ENCODE data around the gene C5orf15.

- TF ChIP-seq CREB5 (CRISPR knock-in tag; IDR thresholded peaks at IDR 0.05; ENCODE audit: low read depth) (no peak), TCF4 (CRISPR knock-in tag; IDR thresholded peaks at IDR 0.05; ENCODE audit: borderline replicate concordance) (no peak), ESRRG (CRISPR knock-in tag; IDR thresholded peaks at IDR 0.05) (no peak), ZC3H10 (CRISPR knock-in tag; IDR thresholded peaks at IDR 0.05) (no peak), ARNTL (CRISPR knock-in tag; IDR thresholded peaks at IDR 0.05; ENCODE audit: borderline replicate concordance, low read depth) (no peak), PATZ1 (CRISPR knock-in tag; IDR thresholded peaks at IDR 0.05; ENCODE audit: borderline replicate concordance) (no peak), GLIS3 (CRISPR knock-in tag; IDR thresholded peaks at IDR 0.05) (no peak), ZFP3 (CRISPR knock-in tag; IDR thresholded peaks at IDR 0.05) (no peak), ZNF70 (CRISPR knock-in tag; IDR thresholded peaks at IDR 0.05) (no peak), PPARA (CRISPR knock-in tag; IDR thresholded peaks at IDR 0.05; ENCODE audit: borderline replicate concordance) (no peak), ZFP30 (CRISPR knock-in tag; IDR thresholded peaks at IDR 0.05) (no peak), ZNF8 (CRISPR knock-in tag; IDR thresholded peaks at IDR 0.05) (no peak)
Observed at GRCh38 chr5:133945568-133945967, 22.9 kb downstream of the C5orf15 start.
